B cell (primary cell): Measurements from ENCODE around the gene CARD9. TPM values are rescaled to one million over a fixed set of nuclear protein-coding genes. Genes with fewer than 3 reads are reported as not detected.

ENCODE experiments used
- ATAC-seq: fragments of 200-7000 bp; cut with Tn5 transposase; one replicate; pipeline ENCODE4 v1.10.0; 2021; ENCODE audit warnings: low read depth, mild to moderate bottlenecking, moderate number of reproducible peaks, moderate library complexity
- CTCF ChIA-PET: fragments of 350-600 bp; sonication (Branson Sonifier 250); formaldehyde crosslinking; loops from one replicate; lab custom pipeline; 2021; ENCODE audit warnings: antibody characterized with exemption, inconsistent platforms; lab: Charles Lee
- POLR2A ChIA-PET: fragments of 350-600 bp; sonication (Branson Sonifier 250); formaldehyde crosslinking; loops from one replicate; lab custom pipeline; 2021; ENCODE audit warnings: antibody characterized with exemption; lab: Charles Lee
- DNase-seq: peaks from one replicate; pipeline ENCODE4 v3.0.0; 2013
- H2AFZ ChIP-seq: 2 replicates; pipeline ENCODE4 v1.6.1; 2012; ENCODE audit warnings: mild to moderate bottlenecking, low read depth, low read length; ENCODE audit not compliant: insufficient read depth, poor library complexity, severe bottlenecking
- H3K27ac ChIP-seq, 2 donors: 1 replicate in 1 of 2; 2 replicates in 1 of 2; pipeline ENCODE4 v1.5.1; 2012 to 2013; ENCODE audit warnings: low read length in 2 of 2, mild to moderate bottlenecking in 2 of 2, moderate library complexity in 1 of 2
- H3K27me3 ChIP-seq, 4 experiments: fragments of 200-600 bp in 1 of 4; sonication (generic) in 1 of 4; replicated peaks in 1 of 4; 1 replicate in 2 of 4; 2 replicates in 2 of 4; pipeline versions ENCODE4 v1.6.1 to v1.7.0; 2013 to 2016; ENCODE audit warnings: low read length in 3 of 4, mild to moderate bottlenecking in 2 of 4, mixed read lengths in 1 of 4, moderate library complexity in 1 of 4; ENCODE audit not compliant: insufficient read depth in 4 of 4, control insufficient read depth in 3 of 4; ENCODE audit errors: control extremely low read depth in 1 of 4
- H3K36me3 ChIP-seq, 2 experiments: replicated peaks in 1 of 2; 1 replicate in 1 of 2; 2 replicates in 1 of 2; pipeline versions ENCODE4 v1.6.1 to v1.7.1; 2013; ENCODE audit warnings: low read length in 1 of 2; ENCODE audit not compliant: insufficient read depth in 2 of 2, control insufficient read depth in 1 of 2; ENCODE audit errors: control extremely low read depth in 1 of 2, extremely low read depth in 1 of 2
- H3K4me1 ChIP-seq, 2 donors: fragments of 200-600 bp in 1 of 2; sonication (generic) in 1 of 2; 1 replicate in 1 of 2; 2 replicates in 1 of 2; pipeline versions ENCODE4 v1.5.1 to v1.6.1; 2013 to 2017; ENCODE audit warnings: low read length in 2 of 2; ENCODE audit not compliant: control insufficient read depth in 2 of 2, insufficient read depth in 2 of 2
- H3K4me2 ChIP-seq: replicated peaks from 2 replicates; pipeline ENCODE3; 2012; ENCODE audit warnings: mild to moderate bottlenecking, low read depth, low read length; ENCODE audit not compliant: poor library complexity, severe bottlenecking
- H3K4me3 ChIP-seq, 5 experiments: fragments of 200-600 bp in 1 of 5; sonication (generic) in 1 of 5; 1 replicate in 3 of 5; 2 replicates in 2 of 5; pipeline versions ENCODE4 v1.5.1 to v1.7.0; 2011 to 2016; ENCODE audit warnings: low read length in 4 of 5, mild to moderate bottlenecking in 4 of 5, low read depth in 2 of 5, control low read depth in 1 of 5, moderate library complexity in 1 of 5; ENCODE audit not compliant: insufficient read depth in 1 of 5; ENCODE audit errors: control extremely low read depth in 1 of 5, extremely low read depth in 1 of 5
- H3K79me2 ChIP-seq: fragments of 200-600 bp; sonication (generic); one replicate; pipeline ENCODE4 v1.6.0; 2016; ENCODE audit warnings: low read length; ENCODE audit not compliant: control insufficient read depth, insufficient read depth
- H3K9ac ChIP-seq: fragments of 200-600 bp; sonication (generic); 2 replicates; pipeline ENCODE4 v1.6.1; 2017; ENCODE audit warnings: mild to moderate bottlenecking, low read length, moderate library complexity
- H3K9me3 ChIP-seq, 3 donors: one replicate each; pipeline versions ENCODE4 v1.6.1 to v1.7.1; 2013; ENCODE audit warnings: low read length in 2 of 3; ENCODE audit not compliant: control insufficient read depth in 2 of 3, insufficient read depth in 1 of 3; ENCODE audit errors: control extremely low read depth in 1 of 3
- H4K20me1 ChIP-seq: 2 replicates; pipeline ENCODE4 v1.6.0; 2012; ENCODE audit warnings: mild to moderate bottlenecking, low read length; ENCODE audit not compliant: insufficient read depth, control insufficient read depth, poor library complexity, severe bottlenecking
- H3K27ac Mint-ChIP-seq: one replicate; pipeline ENCODE4 v1.8.0; 2021; ENCODE audit warnings: mixed read lengths
- H3K27me3 Mint-ChIP-seq: one replicate; pipeline ENCODE4 v1.8.0; 2021; ENCODE audit warnings: mixed read lengths
- H3K4me1 Mint-ChIP-seq: one replicate; pipeline ENCODE4 v1.8.0; 2021; ENCODE audit warnings: mixed read lengths
- H3K4me3 Mint-ChIP-seq: one replicate; pipeline ENCODE4 v1.8.0; 2021; ENCODE audit warnings: mixed read lengths
- H3K9me3 Mint-ChIP-seq: one replicate; pipeline ENCODE4 v1.8.0; 2022; ENCODE audit warnings: mixed read lengths; ENCODE audit not compliant: insufficient read depth
- EZH2 ChIP-seq: IDR thresholded peaks from 2 replicates; pipeline ENCODE4 v1.6.1; 2012; ENCODE audit warnings: borderline replicate concordance, low read depth, mild to moderate bottlenecking, moderate library complexity, low read length; ENCODE audit not compliant: insufficient read depth, poor library complexity, severe bottlenecking
- WGBS: methylation state at CpG from one replicate; pipeline ENCODE4 v1.1.5; 2013; ENCODE audit warnings: missing lambda C conversion rate; ENCODE audit not compliant: insufficient coverage; 5-methylcytosine and 5-hydroxymethylcytosine counted together
- intact Hi-C: fragments of 100-400 bp; cut with micrococcal nuclease; formaldehyde crosslinking; loops from one replicate; pipeline ENCODE4 v1.10.0; 2022
- polyA plus RNA-seq: library from polyadenylated mRNA; depleted of rRNA; stranded (reverse); fragments of >200 nt; gene quantifications from 2 replicates; pipeline ENCODE4 v1.2.3, GENCODE V29; 2012
- total RNA-seq, 2 donors: library from RNA; stranded (reverse); fragments of 120-200 nt in 1 of 2; gene quantifications; 1 replicate in 1 of 2; 2 replicates in 1 of 2; pipeline versions ENCODE4 v1.2.3 to v1.2.4, GENCODE V29; 2013 to 2022
- TF ChIP-seq, protein P1 (sequence below): fragments of 200-600 bp; IDR thresholded peaks from one replicate; pipeline ENCODE4 v1.8.0; 2022; ENCODE audit warnings: antibody characterized with exemption, mild to moderate bottlenecking

Gene CARD9
- total and polyA plus RNA-seq, 2 donors (not counting 1 experiment from before 2014, with no cell fraction given), result 0.57 to 1.1 TPM

DNA sequence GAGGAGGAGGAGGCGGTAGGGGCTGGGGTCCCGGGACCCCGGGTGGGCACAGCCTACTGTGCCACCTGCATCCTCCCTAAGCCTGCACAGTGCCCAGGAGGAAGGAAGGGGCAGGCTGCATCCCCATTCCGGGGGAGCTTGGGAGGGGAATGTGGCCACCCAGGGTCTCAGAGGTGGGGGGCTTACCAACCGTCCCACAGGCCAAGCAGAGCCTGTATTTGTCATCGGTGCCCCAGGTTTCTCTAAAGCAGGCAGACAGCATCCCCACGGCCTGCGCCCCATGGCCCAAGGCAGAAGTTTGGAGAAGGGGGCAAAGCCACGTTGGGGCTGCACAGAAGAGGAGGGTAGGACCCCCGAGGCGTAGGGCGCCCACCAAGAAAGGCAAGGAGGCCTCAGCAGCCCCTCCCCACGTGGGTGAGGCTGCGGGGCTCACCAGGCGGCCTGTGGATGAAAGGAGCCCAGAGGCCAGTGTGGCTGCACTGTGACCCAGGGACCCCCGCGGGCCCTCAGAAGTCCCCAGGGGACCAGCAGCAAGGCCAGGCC, 46.6 kb downstream of the CARD9 start:
- CTCF ChIA-PET, result interaction anchor here (0.9 kb wide), 1 partner anchor 36 kb away, joined by 3 read pairs; no protein-coding TSS in a partner anchor
- Mint-ChIP-seq H3K27ac (peak overlapping the region; percentile 59), H3K27me3 (peaks cover 8% of the 10 kb centered on the region), H3K4me3 (peak overlapping the region; percentile 82), H3K9me3 (no peaks in the 10 kb centered on the region), H3K4me1 (peaks cover 7% of the 10 kb centered on the region)
- POLR2A ChIA-PET, result interaction anchor here (0.6 to 0.7 kb wide), 3 partner anchors 10 to 64 kb away, joined by 3 to 5 read pairs (median 5); no protein-coding TSS in a partner anchor
- 5% methylated on average over 15 of the region's 17 CpGs for WGBS
- Histone ChIP-seq H2AFZ (peak overlapping the region; percentile 56), H3K36me3 (no peaks in the 10 kb centered on the region), H4K20me1 (no peaks in the 10 kb centered on the region), H3K9me3 (no peaks in the 10 kb centered on the region), H3K4me1 (peaks cover 22 to 31% of the 10 kb centered on the region in 2 donors), H3K9ac (peak overlapping the region; percentile 35), H3K4me3 (peak overlapping the region in 3 of 5 experiments; percentile 23 to 44 (median 27)), H3K27me3 (peaks cover 0 to 27% (median 12%) of the 10 kb centered on the region in 4 experiments), H3K4me2 (peak overlapping the region; percentile 74), H3K27ac (no peak overlapping the region), H3K79me2 (peaks cover 10% of the 10 kb centered on the region)
- peak; percentile 16 for ATAC-seq
- DNase-seq, result no peak
- intact Hi-C loops, result no loop called here
- TF ChIP-seq, protein P1, sequence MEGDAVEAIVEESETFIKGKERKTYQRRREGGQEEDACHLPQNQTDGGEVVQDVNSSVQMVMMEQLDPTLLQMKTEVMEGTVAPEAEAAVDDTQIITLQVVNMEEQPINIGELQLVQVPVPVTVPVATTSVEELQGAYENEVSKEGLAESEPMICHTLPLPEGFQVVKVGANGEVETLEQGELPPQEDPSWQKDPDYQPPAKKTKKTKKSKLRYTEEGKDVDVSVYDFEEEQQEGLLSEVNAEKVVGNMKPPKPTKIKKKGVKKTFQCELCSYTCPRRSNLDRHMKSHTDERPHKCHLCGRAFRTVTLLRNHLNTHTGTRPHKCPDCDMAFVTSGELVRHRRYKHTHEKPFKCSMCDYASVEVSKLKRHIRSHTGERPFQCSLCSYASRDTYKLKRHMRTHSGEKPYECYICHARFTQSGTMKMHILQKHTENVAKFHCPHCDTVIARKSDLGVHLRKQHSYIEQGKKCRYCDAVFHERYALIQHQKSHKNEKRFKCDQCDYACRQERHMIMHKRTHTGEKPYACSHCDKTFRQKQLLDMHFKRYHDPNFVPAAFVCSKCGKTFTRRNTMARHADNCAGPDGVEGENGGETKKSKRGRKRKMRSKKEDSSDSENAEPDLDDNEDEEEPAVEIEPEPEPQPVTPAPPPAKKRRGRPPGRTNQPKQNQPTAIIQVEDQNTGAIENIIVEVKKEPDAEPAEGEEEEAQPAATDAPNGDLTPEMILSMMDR, result no peak
- no peak for TF ChIP-seq EZH2

DNA sequence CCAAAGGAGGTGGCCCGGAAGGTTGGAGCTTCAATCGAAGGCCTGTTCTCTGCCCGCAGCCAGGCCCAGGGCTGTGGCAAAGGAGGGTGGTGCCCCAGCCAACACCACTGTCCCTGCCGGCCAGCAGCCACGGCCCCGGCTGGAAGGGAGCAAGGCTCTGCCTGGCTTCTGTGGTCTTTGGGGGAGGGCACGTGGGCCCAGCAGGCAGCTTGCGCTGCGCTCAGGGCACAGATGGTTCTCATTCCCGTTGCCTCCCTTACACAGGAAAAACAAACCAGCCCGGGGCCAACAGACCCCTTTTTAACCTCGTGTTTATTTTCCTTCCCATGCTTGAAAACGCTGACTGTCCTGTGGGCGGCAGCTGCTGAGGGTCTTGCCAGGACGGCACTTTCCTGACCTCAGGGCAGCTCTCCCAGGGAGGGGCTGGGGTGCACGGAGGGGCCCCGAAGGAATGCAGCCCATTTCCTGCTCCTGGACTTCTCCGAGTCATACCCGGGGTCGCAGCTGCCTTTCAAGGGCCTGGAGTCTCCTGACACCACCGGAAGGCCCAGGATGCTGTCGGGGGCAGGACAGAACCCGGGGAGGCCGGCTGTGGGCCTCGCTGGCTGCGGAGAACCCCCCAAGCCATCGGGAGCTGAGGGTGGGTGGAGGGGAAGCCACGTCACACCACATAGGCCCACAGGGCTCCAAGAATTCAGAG, 47.3 kb downstream of the CARD9 start:
- Mint-ChIP-seq H3K9me3 (no peaks in the 10 kb centered on the region), H3K27ac (no peak overlapping the region), H3K27me3 (peaks cover 8% of the 10 kb centered on the region), H3K4me1 (peaks cover 7% of the 10 kb centered on the region), H3K4me3 (no peak overlapping the region)
- WGBS, result 5% methylated on average over 23 of the region's 28 CpGs
- H3K4me1 ChIP-seq, result peaks cover 22 to 31% of the 10 kb centered on the region in 2 donors
- H3K27ac ChIP-seq, result no peak overlapping the region
- POLR2A ChIA-PET, result interaction anchor here (0.7 kb wide), 2 partner anchors 11 to 18 kb away, joined by 3 to 5 read pairs; no protein-coding TSS in a partner anchor
- peak overlapping the region; percentile 74 for H3K4me2 ChIP-seq
- no peaks in the 10 kb centered on the region for H4K20me1 ChIP-seq
- TF ChIP-seq, protein P1, result no peak
- intact Hi-C loops, result no loop called here
- H3K9me3 ChIP-seq, result no peaks in the 10 kb centered on the region
- H2AFZ ChIP-seq, result peak overlapping the region; percentile 56
- H3K36me3 ChIP-seq, result no peaks in the 10 kb centered on the region
- CTCF ChIA-PET, result no interaction called here
- H3K79me2 ChIP-seq, result peaks cover 8% of the 10 kb centered on the region
- ATAC-seq (no peak), DNase-seq (no peak)
- peak overlapping the region in 1 of 5 experiments; percentile 44 for H3K4me3 ChIP-seq
- peaks cover 0 to 27% (median 12%) of the 10 kb centered on the region in 4 experiments for H3K27me3 ChIP-seq
- no peak overlapping the region for H3K9ac ChIP-seq
